GM12873 (cell line): ENCODE measurements around the gene SETD4.
A peak's percentile ranks its signal among the peaks of the same experiment; 100 is the strongest.

Experiments
- CTCF ChIP-seq: IDR thresholded peaks from 2 replicates; pipeline ENCODE4 v1.5.1; 2012; ENCODE audit warnings: low read depth, mild to moderate bottlenecking, moderate library complexity, low read length, control low read depth; ENCODE audit not compliant: insufficient read depth; ENCODE audit errors: missing control alignments

Gene SETD4

GRCh38 chr21:36060159-36060921 lies at the start of gene SETD4:
Gene SETD4 (minus strand): TSS chr21:36060526. CDS start chr21:36058888, 1,638 bp downstream.
- TF ChIP-seq CTCF: no peak

GRCh38 chr21:36109868-36110267 lies 49.5 kb upstream of the SETD4 start:
- no peak for TF ChIP-seq CTCF

GRCh38 chr21:36105327-36105842 lies 45.1 kb upstream of the SETD4 start:
- TF ChIP-seq CTCF: no peak

- peak; percentile 37 for TF ChIP-seq CTCF
Observed at GRCh38 chr21:36104317-36105300, 44.3 kb upstream of the SETD4 start.

- TF ChIP-seq CTCF: no peak
Observed at GRCh38 chr21:36103434-36103833, 43.1 kb upstream of the SETD4 start.

- TF ChIP-seq CTCF: no peak
Observed at GRCh38 chr21:36100971-36101641, 40.8 kb upstream of the SETD4 start.

- no peak for TF ChIP-seq CTCF
Observed at GRCh38 chr21:36099000-36099399, 38.7 kb upstream of the SETD4 start.
